ENCODE results near the gene ART4.

Gene ART4

DNA sequence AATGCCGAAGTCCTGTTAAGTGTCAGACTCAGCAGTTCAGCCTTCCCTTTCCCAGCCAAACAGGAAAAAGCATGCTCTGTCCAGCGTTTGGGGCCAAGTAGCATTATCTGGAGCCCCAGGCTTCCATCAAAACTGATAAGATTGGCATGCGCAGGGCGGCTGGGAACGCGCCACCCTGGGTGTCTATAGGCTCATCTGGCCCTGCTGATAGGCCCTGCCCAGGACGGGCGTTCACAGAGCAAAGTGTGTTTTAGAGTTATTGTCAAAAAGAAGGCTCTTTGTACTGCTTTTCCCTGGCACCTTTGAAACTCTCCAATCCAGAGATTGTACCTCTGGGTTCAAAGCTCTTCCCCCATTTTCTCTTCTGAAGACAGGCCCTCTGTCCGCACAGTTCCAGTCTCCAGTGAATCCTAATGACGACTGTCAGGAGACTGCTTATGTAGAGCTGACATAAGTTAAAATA is at the start of gene ART4:
TSS of gene ART4 (minus strand) at position 102 of the 463 bp plus-strand sequence. CDS start 413 bp downstream, outside the sequence.
- no peak for DNase-seq (ENCODE audit: low read depth)

DNA sequence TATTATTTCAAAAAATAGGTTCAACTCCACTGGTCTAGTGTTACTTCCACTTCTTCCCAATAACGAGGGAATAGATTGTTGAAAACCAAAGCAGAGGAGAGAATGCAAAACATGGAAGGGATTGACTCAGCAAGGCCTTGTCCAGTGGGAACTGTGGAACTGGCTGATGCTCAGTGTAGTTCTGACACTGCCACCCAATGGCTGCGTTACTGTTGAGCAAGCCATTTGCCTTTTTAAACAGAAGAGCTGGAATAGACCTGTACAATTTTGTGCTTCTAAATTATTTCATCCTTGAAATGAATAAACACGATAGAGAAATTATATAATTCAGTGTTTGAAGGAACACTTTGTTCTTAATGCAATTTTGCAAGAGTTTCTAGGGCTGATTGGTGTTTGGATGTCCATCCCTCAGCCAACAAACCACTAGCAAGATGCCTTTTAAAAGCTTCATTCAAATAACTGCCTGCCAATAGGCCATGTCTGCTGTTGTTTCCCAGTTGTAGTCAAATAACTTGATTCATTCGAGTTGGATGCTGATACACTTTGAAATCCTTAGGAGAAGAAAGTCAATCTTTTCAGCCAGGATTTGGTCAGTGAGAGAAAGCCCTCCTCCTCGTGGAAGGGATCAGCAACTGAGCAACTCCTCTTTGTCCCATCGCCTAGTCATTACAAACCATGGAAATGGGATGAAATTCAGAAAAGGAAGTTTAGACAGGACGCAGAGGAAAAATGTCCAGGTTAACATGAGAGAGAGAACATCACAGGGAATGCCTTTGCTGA is 49.6 kb upstream of the ART4 start:
- DNase-seq (ENCODE audit: low read depth): no peak

DNA sequence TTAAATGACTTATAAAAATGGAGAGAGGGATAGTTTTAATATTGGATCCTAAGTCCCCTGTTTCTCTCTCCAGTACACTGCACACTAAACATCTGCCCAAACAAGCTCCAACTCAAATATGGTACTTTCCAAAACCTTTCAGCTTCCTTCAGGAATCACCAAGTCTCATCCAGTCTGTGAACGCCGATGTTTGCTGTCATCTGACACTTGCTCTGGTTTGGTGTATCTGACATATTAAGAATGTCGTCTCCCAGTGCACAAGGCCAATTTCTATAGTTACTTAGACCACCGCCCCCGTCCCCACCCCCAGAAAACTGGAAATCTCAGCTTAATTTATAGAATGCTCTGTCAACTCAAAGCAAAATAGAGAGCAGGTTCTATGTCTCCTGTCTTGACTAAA is 47.4 kb upstream of the ART4 start:
- DNase-seq (ENCODE audit: low read depth): no peak

GRCh38 chr12:14886271-14886670 is 42.9 kb upstream of the ART4 start:
- no peak for DNase-seq (ENCODE audit: low read depth)

GRCh38 chr12:14885718-14886221 is 42.4 kb upstream of the ART4 start, which contains the start of gene MGP:
MGP (minus strand) TSS chr12:14885854; CDS start chr12:14885791, 63 bp downstream.
- no peak for DNase-seq (ENCODE audit: low read depth)

- DNase-seq (ENCODE audit: low read depth): peak; percentile 47
Measured at GRCh38 chr12:14884458-14884878, 41.1 kb upstream of the ART4 start.

GRCh38 chr12:14883686-14884085 is 40.4 kb upstream of the ART4 start:
- no peak for DNase-seq (ENCODE audit: low read depth)

GRCh38 chr12:14880890-14881453 is 37.6 kb upstream of the ART4 start:
- no peak for DNase-seq (ENCODE audit: low read depth)

DNA sequence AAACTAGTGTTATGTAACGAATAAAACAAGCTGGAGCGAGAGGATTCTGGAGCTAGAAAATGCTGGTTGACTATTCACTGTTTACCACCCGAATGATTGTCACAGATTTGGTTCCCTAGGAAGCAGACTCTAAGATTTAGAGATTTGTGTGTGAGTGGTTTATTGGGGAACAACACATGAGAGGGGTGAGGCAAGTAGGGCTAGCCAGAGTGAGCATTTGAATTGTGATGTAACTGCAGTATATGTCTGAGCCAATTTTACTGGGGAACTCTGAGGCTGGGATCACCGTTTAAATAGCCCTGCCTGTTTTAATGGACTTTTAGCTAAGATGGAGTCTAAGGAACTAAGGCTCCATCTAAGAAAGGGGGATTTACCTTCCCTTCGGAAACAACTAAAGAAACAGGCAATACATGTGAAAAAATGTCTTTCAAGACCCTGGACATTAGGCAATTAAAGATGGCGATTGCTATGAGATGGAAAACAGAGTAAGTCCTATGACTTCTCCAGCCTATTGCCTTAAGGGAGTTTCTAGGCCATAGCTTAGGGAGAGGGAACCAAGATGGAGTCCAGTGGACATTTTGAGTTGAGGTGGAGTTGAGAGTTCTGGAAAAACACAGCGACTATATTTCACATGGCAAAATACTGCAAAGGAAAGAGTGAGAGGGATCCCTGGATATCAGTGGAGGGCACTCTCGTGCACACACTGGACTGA is 36.1 kb upstream of the ART4 start:
- no peak for DNase-seq (ENCODE audit: low read depth)

- no peak for DNase-seq (ENCODE audit: low read depth)
Measured at GRCh38 chr12:14878488-14878887, 35.2 kb upstream of the ART4 start.

GRCh38 chr12:14876833-14877232 is 33.5 kb upstream of the ART4 start:
- no peak for DNase-seq (ENCODE audit: low read depth)

- no peak for DNase-seq (ENCODE audit: low read depth)
Measured at GRCh38 chr12:14874882-14875281, 31.6 kb upstream of the ART4 start.

DNA sequence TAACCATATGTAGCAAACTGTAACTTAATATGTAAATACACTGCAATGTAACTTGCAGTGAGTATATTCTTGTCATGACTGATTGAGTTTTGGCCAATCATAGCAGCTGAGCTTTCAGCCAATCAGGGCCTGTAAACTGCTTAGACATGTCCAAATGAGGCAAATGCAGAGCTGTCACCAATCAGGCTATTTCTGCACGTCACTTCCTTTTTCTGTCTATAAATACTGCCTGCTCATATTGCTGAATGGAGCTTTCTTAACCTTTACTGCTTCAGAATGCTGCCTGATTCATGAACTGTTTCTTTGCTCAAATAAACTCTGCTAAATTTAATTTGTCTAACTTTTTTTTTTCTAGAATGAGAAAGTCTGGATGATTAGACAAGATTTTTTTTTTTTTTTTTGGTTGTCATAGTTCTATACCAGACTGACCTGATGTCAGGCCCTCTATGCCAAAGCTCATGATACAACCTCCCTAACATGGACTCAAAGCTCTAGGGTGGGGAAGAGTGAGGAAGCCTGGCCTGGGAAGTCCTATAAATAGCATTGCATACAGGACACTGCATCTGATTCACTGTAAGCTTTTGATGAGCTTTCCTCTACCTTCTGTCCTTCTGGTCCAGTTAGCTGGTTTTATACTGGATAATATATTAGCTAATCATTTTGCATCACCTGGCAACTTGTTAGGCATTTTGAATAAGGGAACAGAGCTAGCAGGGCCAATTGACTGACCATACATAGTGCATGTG is 30.3 kb upstream of the ART4 start:
- DNase-seq (ENCODE audit: low read depth): no peak

DNA sequence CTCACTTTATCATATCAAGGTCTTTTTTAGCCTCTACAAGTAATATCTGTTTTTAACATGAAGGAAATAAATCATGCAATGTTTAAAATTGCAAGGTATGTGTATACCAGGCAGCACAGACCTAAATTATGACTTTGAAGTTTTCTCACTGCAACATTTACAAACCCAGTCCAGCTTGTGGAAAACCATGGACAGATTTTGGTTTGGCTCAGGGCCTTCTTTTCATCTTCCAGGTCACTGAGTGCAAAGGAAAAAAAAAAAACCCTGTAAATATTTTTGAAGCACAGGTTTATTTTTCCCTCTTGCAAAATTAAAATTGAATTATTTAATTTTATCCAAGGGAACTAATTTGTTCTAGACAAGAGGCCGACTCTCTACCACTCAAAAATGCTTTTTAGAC is 28.6 kb upstream of the ART4 start:
- DNase-seq (ENCODE audit: low read depth): no peak

DNA sequence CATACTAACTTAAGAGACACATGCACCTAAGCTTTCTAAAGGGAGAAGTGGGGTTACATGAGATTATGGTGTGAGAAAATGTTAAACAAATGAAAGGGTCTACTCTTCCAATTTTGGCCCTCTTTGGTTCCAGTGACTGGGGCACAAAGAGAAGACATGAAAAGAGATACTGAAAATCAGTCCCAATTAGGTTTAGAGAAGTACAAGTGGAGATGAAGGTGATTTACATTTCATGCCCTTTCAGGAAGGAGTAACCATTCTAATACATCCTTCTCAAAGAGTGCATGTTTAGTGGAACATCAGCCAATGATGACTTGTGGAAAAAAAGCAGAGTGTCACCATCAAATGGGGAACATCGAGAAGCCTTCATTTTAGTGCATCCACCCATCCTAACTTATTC is 27.9 kb upstream of the ART4 start:
- DNase-seq (ENCODE audit: low read depth): no peak

GRCh38 chr12:14868916-14869506 is 25.7 kb upstream of the ART4 start:
- no peak for DNase-seq (ENCODE audit: low read depth)

DNA sequence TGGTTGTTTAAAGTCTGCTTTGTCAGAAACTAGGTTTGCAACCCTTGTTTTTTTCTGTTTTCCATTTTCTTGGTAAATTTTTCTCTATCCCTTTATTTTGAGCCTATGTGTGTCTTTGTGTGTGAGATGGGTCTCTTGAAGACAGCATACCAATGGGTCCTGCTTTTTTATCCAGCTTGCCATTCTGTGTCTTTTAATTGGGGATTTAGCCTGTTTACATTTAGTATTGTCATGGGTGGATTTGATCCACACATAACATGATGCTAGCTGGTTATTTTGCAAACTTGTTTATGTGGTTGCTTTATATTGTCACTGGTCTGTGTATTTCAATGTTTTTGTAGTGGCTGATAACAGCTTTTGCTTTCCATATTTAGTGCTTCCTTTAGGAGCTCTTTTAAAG is 17.2 kb upstream of the ART4 start:
- DNase-seq (ENCODE audit: low read depth): no peak

- DNase-seq (ENCODE audit: low read depth): no peak
Measured at GRCh38 chr12:14858513-14858912, 15.2 kb upstream of the ART4 start.

DNA sequence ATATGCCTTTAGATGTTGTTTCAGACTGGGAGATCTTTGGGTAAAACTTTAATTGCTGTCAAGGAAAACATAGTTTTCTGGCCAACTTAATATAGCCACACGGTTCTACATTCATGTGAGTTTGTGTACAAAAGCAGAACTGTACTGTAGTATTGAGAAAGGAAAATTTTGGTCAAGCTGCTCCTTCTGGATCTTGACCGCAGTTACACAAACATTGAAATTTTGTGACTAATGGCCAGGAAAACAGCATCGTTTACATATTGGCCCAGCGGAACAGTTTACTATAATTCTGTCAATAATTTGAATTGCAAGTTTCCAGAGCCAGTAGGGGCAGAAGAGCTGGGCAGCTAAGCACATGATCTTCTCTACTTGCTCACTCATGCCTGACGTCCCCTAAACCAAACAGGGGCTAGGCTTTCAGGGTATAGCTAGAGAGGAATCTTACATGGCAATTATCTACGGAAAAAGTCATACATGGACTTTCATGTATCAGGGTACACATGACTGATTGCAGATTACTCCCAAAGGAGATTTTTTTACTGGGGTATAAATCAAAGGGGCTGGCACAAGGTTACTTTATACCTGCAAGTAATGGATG is 11.4 kb upstream of the ART4 start:
- no peak for DNase-seq (ENCODE audit: low read depth)

GRCh38 chr12:14853961-14854360 is 10.6 kb upstream of the ART4 start:
- DNase-seq (ENCODE audit: low read depth): no peak

DNA sequence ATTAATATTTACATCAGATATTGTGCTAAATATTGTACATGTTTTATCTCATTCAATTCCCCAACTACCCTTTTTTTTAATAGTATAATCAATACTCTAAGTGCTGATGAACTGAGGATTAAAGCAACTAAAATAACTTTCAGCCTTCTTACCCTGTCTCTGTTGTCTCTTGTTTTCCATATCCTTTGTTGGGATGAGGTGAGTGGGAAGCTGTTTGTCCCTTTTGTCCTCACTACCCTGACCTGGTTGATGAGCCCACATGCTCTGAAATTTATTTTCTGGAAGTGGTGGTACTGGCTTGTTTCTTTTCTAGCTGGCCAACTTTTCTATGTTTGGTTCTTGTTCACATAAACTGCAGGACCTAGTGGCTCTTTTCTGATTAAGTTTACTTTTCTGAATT is 9.6 kb upstream of the ART4 start:
- DNase-seq (ENCODE audit: low read depth): no peak

All from activated T-cell treated with anti-CD3 and anti-CD28 coated beads for 48 hours (primary cell).